ENCODE results near the gene TXNDC11. TPM values are rescaled to one million over a fixed set of nuclear protein-coding genes. Genes with fewer than 3 reads are reported as not detected.

TXNDC11 gene
- total and polyA plus RNA-seq, 4 donors, result 64.8 to 78.8 (median 72.2) TPM

- Histone ChIP-seq H3K4me1 (ENCODE audit: control insufficient read depth in 5 of 5, insufficient read depth in 5 of 5, low read length in 5 of 5) (peaks cover 0 to 18% (median 13%) of the 10 kb centered on the region in 5 donors), H3K36me3 (ENCODE audit: control insufficient read depth in 4 of 4, insufficient read depth in 4 of 4, low read length in 4 of 4) (peaks cover 38 to 58% (median 46%) of the 10 kb centered on the region in 4 donors), H3K4me3 (no peak overlapping the region), H3K9me3 (ENCODE audit: control insufficient read depth in 4 of 4, insufficient read depth in 3 of 4, low read length in 3 of 4) (no peaks in the 10 kb centered on the region), H3K27ac (ENCODE audit: low read depth in 1 of 2, low read length in 1 of 2) (no peak overlapping the region), H3K9ac (ENCODE audit: insufficient read depth in 1 of 2, low read length in 2 of 2) (no peak overlapping the region), H3K27me3 (ENCODE audit: control insufficient read depth in 3 of 3, insufficient read depth in 3 of 3, low read length in 2 of 3) (no peaks in the 10 kb centered on the region)
- no peak for DNase-seq
- ATAC-seq (ENCODE audit: insufficient read depth, low FRiP score), result no peak
- WGBS, 2 donors, result 90% methylated on average over 3 of the region's 3 CpGs
- no peak for TF ChIP-seq CTCF (IDR thresholded peaks at IDR 0.05; ENCODE audit: control extremely low read depth, extremely low read depth)
Measured at GRCh38 chr16:11756248-11756647, 13.6 kb upstream of the TXNDC11 start.

GRCh38 chr16:11755022-11755760 lies 12.5 kb upstream of the TXNDC11 start:
- no peaks in the 10 kb centered on the region for H3K9me3 ChIP-seq (ENCODE audit: control insufficient read depth in 4 of 4, insufficient read depth in 3 of 4, low read length in 3 of 4)
- no peak for TF ChIP-seq CTCF (IDR thresholded peaks at IDR 0.05; ENCODE audit: control extremely low read depth, extremely low read depth)
- H3K4me1 ChIP-seq (ENCODE audit: control insufficient read depth in 5 of 5, insufficient read depth in 5 of 5, low read length in 5 of 5), result peaks cover 0 to 18% (median 13%) of the 10 kb centered on the region in 5 donors
- no peak overlapping the region for H3K27ac ChIP-seq (ENCODE audit: low read depth in 1 of 2, low read length in 1 of 2)
- DNase-seq (no peak), ATAC-seq (ENCODE audit: insufficient read depth, low FRiP score) (no peak)
- no peak overlapping the region for H3K9ac ChIP-seq (ENCODE audit: insufficient read depth in 1 of 2, low read length in 2 of 2)
- WGBS, 2 donors, result 92 to 96% methylated on average over 13 of the region's 13 CpGs
- H3K36me3 ChIP-seq (ENCODE audit: control insufficient read depth in 4 of 4, insufficient read depth in 4 of 4, low read length in 4 of 4), result peaks cover 38 to 59% (median 45%) of the 10 kb centered on the region in 4 donors
- no peaks in the 10 kb centered on the region for H3K27me3 ChIP-seq (ENCODE audit: control insufficient read depth in 3 of 3, insufficient read depth in 3 of 3, low read length in 2 of 3)
- no peak overlapping the region for H3K4me3 ChIP-seq

- ATAC-seq (ENCODE audit: insufficient read depth, low FRiP score), result no peak
- no peak overlapping the region for H3K27ac ChIP-seq (ENCODE audit: low read depth in 1 of 2, low read length in 1 of 2)
- no peak for DNase-seq
- no peaks in the 10 kb centered on the region for H3K27me3 ChIP-seq (ENCODE audit: control insufficient read depth in 3 of 3, insufficient read depth in 3 of 3, low read length in 2 of 3)
- no peaks in the 10 kb centered on the region for H3K9me3 ChIP-seq (ENCODE audit: control insufficient read depth in 4 of 4, insufficient read depth in 3 of 4, low read length in 3 of 4)
- H3K4me1 ChIP-seq (ENCODE audit: control insufficient read depth in 5 of 5, insufficient read depth in 5 of 5, low read length in 5 of 5), result peaks cover 0 to 5% (median 2%) of the 10 kb centered on the region in 5 donors
- H3K9ac ChIP-seq (ENCODE audit: insufficient read depth in 1 of 2, low read length in 2 of 2), result no peak overlapping the region
- peaks cover 42 to 61% (median 49%) of the 10 kb centered on the region in 4 donors for H3K36me3 ChIP-seq (ENCODE audit: control insufficient read depth in 4 of 4, insufficient read depth in 4 of 4, low read length in 4 of 4)
- WGBS, 2 donors, result 82 to 93% methylated on average over 3 of the region's 3 CpGs
- no peak for TF ChIP-seq CTCF (IDR thresholded peaks at IDR 0.05; ENCODE audit: control extremely low read depth, extremely low read depth)
- no peak overlapping the region for H3K4me3 ChIP-seq
Measured at GRCh38 chr16:11752856-11753255, 10.2 kb upstream of the TXNDC11 start.
